KOPT-K1 (cell line): ENCODE measurements around the gene EPHB1.

Experiments used
- H3K27ac ChIP-seq: fragments of 200-600 bp; sonication (generic); 2 replicates; pipeline ENCODE4 v1.5.1; 2016; ENCODE audit warnings: antibody characterized with exemption, mild to moderate bottlenecking, low read depth, low read length; ENCODE audit not compliant: poor library complexity, severe bottlenecking
- H3K36me3 ChIP-seq: fragments of 200-600 bp; sonication (generic); 2 replicates; pipeline ENCODE4 v1.5.1; 2017; ENCODE audit warnings: antibody characterized with exemption, mild to moderate bottlenecking, low read length, moderate library complexity; ENCODE audit not compliant: insufficient read depth
- H3K9me3 ChIP-seq: fragments of 200-600 bp; sonication (generic); 2 replicates; pipeline ENCODE4 v1.5.1; 2017; ENCODE audit warnings: antibody characterized with exemption, low read length, mild to moderate bottlenecking; ENCODE audit not compliant: insufficient read depth, poor library complexity, severe bottlenecking

Gene EPHB1

DNA sequence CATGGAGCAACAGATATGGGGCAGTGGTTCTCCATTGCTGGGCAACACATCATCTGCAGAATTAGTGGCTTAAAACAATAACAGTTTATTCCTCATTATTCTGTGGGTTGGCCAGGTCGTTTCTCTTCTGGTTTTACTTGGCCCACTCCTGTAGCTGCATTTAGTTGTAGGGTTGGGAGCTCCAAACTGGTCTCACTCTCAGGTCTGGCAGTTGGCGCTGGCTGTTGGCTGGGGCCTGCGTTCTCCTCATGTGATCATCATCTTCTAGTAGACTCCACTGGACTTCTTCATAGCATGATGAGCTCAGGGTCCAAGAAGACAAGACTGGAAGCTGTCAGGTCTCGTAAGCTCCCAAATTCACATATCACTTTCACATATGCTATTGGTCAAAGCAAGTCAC is 91.9 kb downstream of the EPHB1 start:
- no peaks in the 10 kb centered on the region for H3K36me3 ChIP-seq
- peaks cover 13% of the 10 kb centered on the region for H3K9me3 ChIP-seq
- H3K27ac ChIP-seq: no peak overlapping the region

- H3K36me3 ChIP-seq: no peaks in the 10 kb centered on the region
- no peak overlapping the region for H3K27ac ChIP-seq
- peaks cover 16% of the 10 kb centered on the region for H3K9me3 ChIP-seq
These were observed 92.5 kb downstream of the EPHB1 start for GRCh38 chr3:134887536-134887935.

- Histone ChIP-seq H3K27ac (no peak overlapping the region), H3K9me3 (peaks cover 16% of the 10 kb centered on the region), H3K36me3 (no peaks in the 10 kb centered on the region)
These were observed 97.3 kb downstream of the EPHB1 start for GRCh38 chr3:134892326-134892725.

DNA sequence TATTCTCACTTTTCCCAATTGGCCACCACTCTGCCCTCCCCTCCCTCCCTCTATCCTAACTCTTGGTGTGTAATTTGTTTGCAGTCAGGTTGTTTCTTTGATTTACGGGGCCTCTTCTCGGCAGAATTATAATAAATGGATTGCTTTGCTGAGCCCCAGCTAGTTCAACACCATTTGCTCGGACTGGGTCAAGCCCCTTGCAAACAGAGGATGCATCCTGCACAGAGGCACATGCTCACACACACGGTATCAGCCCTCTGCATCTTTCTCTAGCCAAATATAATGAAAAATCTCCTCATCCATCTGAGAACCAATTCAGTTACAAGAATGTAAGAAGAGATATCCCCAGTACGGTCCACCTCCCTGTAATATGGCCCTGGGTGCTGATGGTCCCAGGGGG is 97.7 kb downstream of the EPHB1 start:
- no peak overlapping the region for H3K27ac ChIP-seq
- H3K9me3 ChIP-seq: peaks cover 16% of the 10 kb centered on the region
- H3K36me3 ChIP-seq: no peaks in the 10 kb centered on the region

- Histone ChIP-seq H3K27ac (no peak overlapping the region), H3K9me3 (peaks cover 16% of the 10 kb centered on the region), H3K36me3 (no peaks in the 10 kb centered on the region)
These were observed 99.5 kb downstream of the EPHB1 start for GRCh38 chr3:134894533-134894932.

DNA sequence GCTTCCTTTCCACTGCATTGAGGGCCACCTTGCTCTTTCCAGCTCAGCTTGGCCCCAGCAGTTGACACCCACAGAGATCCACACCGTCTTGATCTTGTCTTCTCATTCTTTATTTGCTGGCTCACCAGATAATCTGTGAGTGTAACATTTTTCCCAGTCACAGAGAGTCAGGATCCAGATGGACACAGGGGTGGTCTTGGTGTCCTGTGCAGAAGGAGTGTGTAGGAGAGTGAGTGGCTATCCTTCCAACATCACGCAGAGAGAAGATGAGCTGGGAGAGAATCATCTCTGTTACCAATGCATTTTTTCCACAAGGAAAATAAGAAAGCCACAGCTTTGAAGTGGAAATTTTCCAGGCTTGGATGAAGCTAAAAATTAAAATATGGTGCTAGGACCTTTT is 100.1 kb downstream of the EPHB1 start:
- H3K9me3 ChIP-seq: peaks cover 16% of the 10 kb centered on the region
- no peak overlapping the region for H3K27ac ChIP-seq
- no peaks in the 10 kb centered on the region for H3K36me3 ChIP-seq

DNA sequence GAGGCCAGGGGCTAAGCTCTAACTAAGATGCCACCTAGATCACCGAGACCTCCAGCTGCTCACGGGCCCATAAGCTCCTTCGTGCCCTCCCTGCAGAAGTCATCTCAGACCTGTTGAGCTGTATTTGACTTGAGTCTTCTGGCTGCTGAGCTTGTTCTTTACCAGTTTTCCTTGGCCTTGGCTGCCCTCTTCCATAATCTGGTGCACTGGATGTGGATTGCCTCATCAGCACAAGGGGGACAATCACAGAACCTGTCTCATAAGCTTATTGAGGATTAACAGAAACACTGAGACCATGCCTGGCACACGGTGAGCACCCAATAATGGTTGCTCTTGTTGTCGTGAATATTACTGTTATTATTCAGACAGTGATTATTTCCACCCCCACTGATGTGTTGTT is 101.1 kb downstream of the EPHB1 start:
- Histone ChIP-seq H3K36me3 (no peaks in the 10 kb centered on the region), H3K27ac (no peak overlapping the region), H3K9me3 (peaks cover 11% of the 10 kb centered on the region)

- no peaks in the 10 kb centered on the region for H3K36me3 ChIP-seq
- no peak overlapping the region for H3K27ac ChIP-seq
- peaks cover 6% of the 10 kb centered on the region for H3K9me3 ChIP-seq
These were observed 101.6 kb downstream of the EPHB1 start for GRCh38 chr3:134896696-134897095.

DNA sequence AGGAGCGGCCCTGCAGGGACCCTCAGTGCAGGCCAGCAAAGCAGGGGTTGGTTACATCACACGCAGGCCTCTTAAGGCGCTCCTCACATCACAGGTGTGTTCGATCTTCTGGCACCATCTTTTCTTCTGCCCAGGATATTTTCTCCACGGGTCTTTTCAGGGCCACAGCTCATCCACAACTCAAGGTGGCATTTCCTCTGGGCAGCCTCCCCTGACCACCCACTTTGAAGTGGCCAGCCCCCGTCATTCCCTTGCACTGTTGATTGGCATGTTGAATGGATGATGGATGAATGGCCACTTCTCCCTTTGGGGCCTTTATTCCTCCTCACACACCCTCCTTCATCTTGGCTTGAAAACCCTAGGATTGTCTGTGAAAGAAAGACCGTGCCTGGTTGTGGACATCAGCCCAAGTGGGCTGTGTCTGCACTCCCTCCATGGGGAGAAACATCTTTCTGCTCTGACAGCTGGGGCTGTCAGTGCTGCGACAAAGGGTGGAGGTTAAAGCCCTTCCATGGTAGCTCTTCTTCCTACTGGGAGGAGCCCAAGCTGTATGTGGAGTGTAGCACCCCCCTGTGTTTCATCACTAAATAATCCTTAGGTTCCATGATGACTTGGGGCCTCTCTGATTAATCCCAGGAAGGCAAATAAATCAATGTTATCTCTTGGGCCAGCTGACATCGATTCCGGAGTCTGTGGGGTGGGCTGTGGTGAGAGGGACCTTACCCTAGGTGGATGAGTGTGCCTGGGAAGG is 102.5 kb downstream of the EPHB1 start:
- Histone ChIP-seq H3K27ac (no peak overlapping the region), H3K9me3 (no peaks in the 10 kb centered on the region), H3K36me3 (no peaks in the 10 kb centered on the region)

DNA sequence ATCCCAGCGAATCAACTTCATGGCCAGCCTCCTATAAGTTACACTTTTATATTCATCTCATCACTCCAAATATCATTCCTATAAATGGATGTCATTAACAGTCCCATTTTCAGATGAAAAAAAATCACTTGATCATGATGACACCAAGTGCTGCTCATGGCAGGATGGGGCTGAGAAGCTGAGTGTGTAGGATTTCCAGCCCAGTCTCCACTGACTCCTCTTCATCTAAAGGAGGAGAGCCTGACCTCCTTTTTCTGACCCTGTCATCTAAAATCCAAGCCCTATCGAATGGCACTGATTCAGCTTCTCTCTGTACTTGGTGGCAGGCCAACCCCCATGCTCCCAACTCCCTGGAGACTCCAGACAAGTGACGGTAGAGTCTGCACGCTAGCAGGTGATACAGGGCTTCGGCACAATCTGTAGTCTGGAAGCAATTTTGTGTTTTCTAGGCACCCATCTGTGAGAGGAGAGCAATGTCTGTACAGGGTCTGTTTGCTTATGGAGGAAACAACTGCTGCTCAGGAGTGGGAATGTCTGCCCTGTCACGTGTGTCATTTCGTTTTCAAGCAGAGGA is 103.2 kb downstream of the EPHB1 start:
- Histone ChIP-seq H3K9me3 (no peaks in the 10 kb centered on the region), H3K36me3 (no peaks in the 10 kb centered on the region), H3K27ac (no peak overlapping the region)

DNA sequence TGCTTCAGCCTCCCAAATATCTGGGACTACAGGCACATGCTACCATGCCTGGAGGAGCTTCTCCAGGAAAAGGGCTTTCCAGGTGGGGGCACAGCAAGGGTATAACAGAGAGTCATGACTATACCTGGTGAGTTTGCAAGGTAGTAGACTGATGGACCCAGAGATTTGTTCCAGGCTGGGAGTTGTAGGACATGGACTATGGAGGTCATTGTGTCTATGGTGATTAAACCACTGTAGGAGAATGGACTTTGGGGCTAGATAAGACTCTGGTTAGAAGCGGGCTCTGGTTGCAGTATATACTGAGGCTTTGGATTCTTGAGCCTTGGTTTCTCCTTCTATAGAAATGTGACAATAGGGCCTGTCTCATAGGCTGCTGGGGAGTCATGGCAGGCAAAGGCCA is 104.7 kb downstream of the EPHB1 start:
- Histone ChIP-seq H3K36me3 (no peaks in the 10 kb centered on the region), H3K9me3 (no peaks in the 10 kb centered on the region), H3K27ac (no peak overlapping the region)

- Histone ChIP-seq H3K27ac (no peak overlapping the region), H3K9me3 (no peaks in the 10 kb centered on the region), H3K36me3 (no peaks in the 10 kb centered on the region)
These were observed 105.4 kb downstream of the EPHB1 start for GRCh38 chr3:134900482-134900881.

GRCh38 chr3:134901461-134901860 is 106.4 kb downstream of the EPHB1 start:
- H3K36me3 ChIP-seq: no peaks in the 10 kb centered on the region

GRCh38 chr3:134903837-134904236 is 108.8 kb downstream of the EPHB1 start:
- Histone ChIP-seq H3K27ac (peak overlapping the region; percentile 42), H3K9me3 (no peaks in the 10 kb centered on the region), H3K36me3 (no peaks in the 10 kb centered on the region)

More at GRCh38 chr3:134901461-134901860, 106.4 kb downstream of the EPHB1 start:
- Histone ChIP-seq H3K27ac (no peak overlapping the region), H3K9me3 (no peaks in the 10 kb centered on the region)

- H3K9me3 ChIP-seq: no peaks in the 10 kb centered on the region
- H3K27ac ChIP-seq: peak overlapping the region; percentile 42
- H3K36me3 ChIP-seq: no peaks in the 10 kb centered on the region
These were observed 109.2 kb downstream of the EPHB1 start for GRCh38 chr3:134904241-134904771.
